ENCODE measurements around the gene CASP6. TPM values are rescaled to one million over a fixed set of nuclear protein-coding genes. Genes with fewer than 3 reads are reported as not detected.

The CASP6 gene
- total RNA-seq, 2 experiments from 2014 or later = 8.1 to 9.2 TPM

DNA sequence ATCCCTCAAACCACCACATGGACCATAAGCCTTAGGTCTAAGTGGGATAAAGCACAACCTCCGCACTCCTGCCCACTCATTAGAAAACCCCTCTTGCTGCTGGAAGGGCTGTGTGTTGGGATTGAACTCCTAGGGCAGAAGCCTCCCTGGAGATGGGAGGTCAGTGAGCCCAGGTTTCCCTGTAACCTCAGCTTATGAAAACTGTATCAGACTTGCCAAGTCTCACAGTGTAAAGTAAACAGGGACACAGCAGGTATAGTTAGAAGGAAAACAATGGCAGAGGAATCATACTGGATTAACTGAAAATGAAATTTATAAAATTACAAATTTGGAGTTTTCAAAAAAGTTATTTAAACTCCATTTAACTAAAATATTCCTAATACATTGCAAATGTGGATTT, 29.9 kb downstream of the CASP6 start:
- no TSS peak for BruUV-seq (replicated peaks)
- TF ChIP-seq EZH2phosphoT487 (IDR thresholded peaks at IDR 0.05; ENCODE audit: borderline replicate concordance, low read depth, low read length) = no peak
- TF ChIP-seq, protein P1, sequence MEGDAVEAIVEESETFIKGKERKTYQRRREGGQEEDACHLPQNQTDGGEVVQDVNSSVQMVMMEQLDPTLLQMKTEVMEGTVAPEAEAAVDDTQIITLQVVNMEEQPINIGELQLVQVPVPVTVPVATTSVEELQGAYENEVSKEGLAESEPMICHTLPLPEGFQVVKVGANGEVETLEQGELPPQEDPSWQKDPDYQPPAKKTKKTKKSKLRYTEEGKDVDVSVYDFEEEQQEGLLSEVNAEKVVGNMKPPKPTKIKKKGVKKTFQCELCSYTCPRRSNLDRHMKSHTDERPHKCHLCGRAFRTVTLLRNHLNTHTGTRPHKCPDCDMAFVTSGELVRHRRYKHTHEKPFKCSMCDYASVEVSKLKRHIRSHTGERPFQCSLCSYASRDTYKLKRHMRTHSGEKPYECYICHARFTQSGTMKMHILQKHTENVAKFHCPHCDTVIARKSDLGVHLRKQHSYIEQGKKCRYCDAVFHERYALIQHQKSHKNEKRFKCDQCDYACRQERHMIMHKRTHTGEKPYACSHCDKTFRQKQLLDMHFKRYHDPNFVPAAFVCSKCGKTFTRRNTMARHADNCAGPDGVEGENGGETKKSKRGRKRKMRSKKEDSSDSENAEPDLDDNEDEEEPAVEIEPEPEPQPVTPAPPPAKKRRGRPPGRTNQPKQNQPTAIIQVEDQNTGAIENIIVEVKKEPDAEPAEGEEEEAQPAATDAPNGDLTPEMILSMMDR (conservative IDR thresholded peaks at IDR 0.05; ENCODE audit: low read length) = no peak
- Histone ChIP-seq H3K27ac (ENCODE audit: low read depth, low read length, poor library complexity, severe bottlenecking) (no peak overlapping the region), H3K9me3 (ENCODE audit: low read length) (peaks cover 19% of the 10 kb centered on the region; the same call in 1 of the 2 replicates), H3K4me1 (ENCODE audit: insufficient read depth, low read length, poor library complexity, severe bottlenecking) (no peaks in the 10 kb centered on the region), H3K79me2 (ENCODE audit: insufficient read depth, low read depth, low read length) (no peaks in the 10 kb centered on the region), H3K4me3 (ENCODE audit: low read depth, low read length, poor library complexity, severe bottlenecking) (no peak overlapping the region), H2AFZ (ENCODE audit: low read length) (no peak overlapping the region), H3K9me2 (ENCODE audit: insufficient read depth, low read length) (no peaks in the 10 kb centered on the region), H4K20me1 (ENCODE audit: insufficient read depth, low read length) (no peaks in the 10 kb centered on the region), H3K36me3 (ENCODE audit: insufficient read depth, low read length) (peaks cover 46% of the 10 kb centered on the region), H3K4me2 (ENCODE audit: low read length) (no peak overlapping the region)
- intact Hi-C loops (cut with micrococcal nuclease; ENCODE audit: unreplicated experiment) = no loop called here
- ChIA-PET POLR2A (interaction anchor here (0.8 kb wide), 1 partner anchor 26 kb away, joined by 3 read pairs; no protein-coding TSS in a partner anchor), CTCF (ENCODE audit: unreplicated experiment) (no interaction called here)
- no peak for DNase-seq (ENCODE audit: low spot score)

DNA sequence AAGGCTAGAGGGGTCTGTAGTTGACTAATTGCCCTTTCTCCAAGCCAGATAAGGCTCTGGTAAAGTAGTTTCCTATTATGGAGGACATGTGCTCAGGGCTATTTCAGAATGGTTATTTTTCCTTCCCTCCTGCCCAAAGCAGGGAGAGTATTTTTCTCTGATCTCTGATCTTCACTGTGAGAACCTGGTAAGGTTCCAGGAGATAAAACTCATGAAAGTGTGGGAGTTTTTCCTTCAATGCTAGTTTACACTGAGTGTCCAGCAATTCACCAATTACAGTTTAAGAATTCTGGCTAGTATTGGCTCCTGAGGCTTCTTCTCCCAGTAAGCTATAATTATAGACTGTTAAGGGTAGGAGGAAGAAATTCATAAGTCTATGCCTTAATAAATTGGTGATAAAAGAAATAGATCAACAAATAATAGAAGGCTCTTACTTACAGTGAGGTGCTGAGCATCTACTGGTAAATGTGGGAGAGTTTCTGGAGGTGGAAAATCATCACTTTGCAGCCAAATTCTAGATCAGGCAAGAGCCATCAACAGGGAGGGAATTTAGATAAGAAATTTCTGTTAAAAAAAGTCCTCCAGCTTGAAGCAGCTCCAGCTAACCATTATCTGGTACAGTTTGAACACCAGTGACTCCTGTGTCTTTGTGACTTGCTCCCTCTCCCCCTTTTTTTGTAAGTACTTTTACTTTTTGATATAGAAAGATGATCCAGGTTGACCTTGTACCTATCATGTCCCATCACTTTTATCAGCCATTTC, 30.9 kb downstream of the CASP6 start:
- POLR2A ChIA-PET = interaction anchor here (0.7 to 1.4 kb wide), 3 partner anchors 9 to 13 kb away, joined by 3 to 5 read pairs (median 3); no protein-coding TSS in a partner anchor
- CTCF ChIA-PET (ENCODE audit: unreplicated experiment) = no interaction called here
- intact Hi-C loops (cut with micrococcal nuclease; ENCODE audit: unreplicated experiment) = no loop called here
- Histone ChIP-seq H4K20me1 (ENCODE audit: insufficient read depth, low read length) (no peaks in the 10 kb centered on the region), H3K27ac (ENCODE audit: low read depth, low read length, poor library complexity, severe bottlenecking) (no peak overlapping the region), H2AFZ (ENCODE audit: low read length) (no peak overlapping the region), H3K9me3 (ENCODE audit: low read length) (peaks cover 19% of the 10 kb centered on the region; the same call in 1 of the 2 replicates), H3K9me2 (ENCODE audit: insufficient read depth, low read length) (no peaks in the 10 kb centered on the region), H3K79me2 (ENCODE audit: insufficient read depth, low read depth, low read length) (no peaks in the 10 kb centered on the region), H3K4me1 (ENCODE audit: insufficient read depth, low read length, poor library complexity, severe bottlenecking) (no peaks in the 10 kb centered on the region), H3K36me3 (ENCODE audit: insufficient read depth, low read length) (peaks cover 46% of the 10 kb centered on the region), H3K4me2 (ENCODE audit: low read length) (no peak overlapping the region), H3K4me3 (ENCODE audit: low read depth, low read length, poor library complexity, severe bottlenecking) (no peak overlapping the region)
- no TSS peak for BruUV-seq (replicated peaks)
- DNase-seq (ENCODE audit: low spot score) = no peak
- TF ChIP-seq, protein P1 (conservative IDR thresholded peaks at IDR 0.05; ENCODE audit: low read length) = no peak
- TF ChIP-seq EZH2phosphoT487 (IDR thresholded peaks at IDR 0.05; ENCODE audit: borderline replicate concordance, low read depth, low read length) = no peak

GRCh38 chr4:109671350-109671749, 31.9 kb downstream of the CASP6 start:
- H3K79me2 ChIP-seq (ENCODE audit: insufficient read depth, low read depth, low read length) = no peaks in the 10 kb centered on the region
- H3K9me2 ChIP-seq (ENCODE audit: insufficient read depth, low read length) = no peaks in the 10 kb centered on the region
- H3K4me3 ChIP-seq (ENCODE audit: low read depth, low read length, poor library complexity, severe bottlenecking) = no peak overlapping the region
- H3K36me3 ChIP-seq (ENCODE audit: insufficient read depth, low read length) = peaks cover 38% of the 10 kb centered on the region
- TF ChIP-seq EZH2phosphoT487 (IDR thresholded peaks at IDR 0.05; ENCODE audit: borderline replicate concordance, low read depth, low read length) = no peak
- TF ChIP-seq, protein P1 (conservative IDR thresholded peaks at IDR 0.05; ENCODE audit: low read length) = no peak
- ChIA-PET POLR2A (interaction anchor here (0.5 to 1.4 kb wide), 4 partner anchors 12 to 383 kb away, joined by 3 to 5 read pairs (median 4); no protein-coding TSS in a partner anchor), CTCF (ENCODE audit: unreplicated experiment) (no interaction called here)
- no peak for DNase-seq (ENCODE audit: low spot score)
- H3K4me1 ChIP-seq (ENCODE audit: insufficient read depth, low read length, poor library complexity, severe bottlenecking) = no peaks in the 10 kb centered on the region
- BruUV-seq (replicated peaks) = no TSS peak
- intact Hi-C loops (cut with micrococcal nuclease; ENCODE audit: unreplicated experiment) = no loop called here
- peaks cover 19% of the 10 kb centered on the region; the same call in 1 of the 2 replicates for H3K9me3 ChIP-seq (ENCODE audit: low read length)
- H2AFZ ChIP-seq (ENCODE audit: low read length) = no peak overlapping the region
- no peak overlapping the region for H3K27ac ChIP-seq (ENCODE audit: low read depth, low read length, poor library complexity, severe bottlenecking)
- H3K4me2 ChIP-seq (ENCODE audit: low read length) = no peak overlapping the region
- H4K20me1 ChIP-seq (ENCODE audit: insufficient read depth, low read length) = no peaks in the 10 kb centered on the region
